Keratinocyte (primary cell): Measurements from ENCODE around the gene PARD6B.

Experiments used
- CTCF ChIP-seq, 3 experiments: IDR thresholded peaks in 1 of 3; conservative IDR thresholded peaks in 1 of 3; optimal IDR thresholded peaks in 1 of 3; 2 replicates in 2 of 3; 3 replicates in 1 of 3; pipeline versions ENCODE3 to v1.5.1; 2011; ENCODE audit warnings: low read length in 3 of 3, mild to moderate bottlenecking in 3 of 3, moderate library complexity in 2 of 3, control low read depth in 1 of 3, inconsistent platforms in 1 of 3; ENCODE audit not compliant: insufficient read depth in 2 of 3; ENCODE audit errors: extremely low read depth in 1 of 3
- EZH2 ChIP-seq: IDR thresholded peaks from one replicate; pipeline ENCODE4 v1.6.1; 2012; ENCODE audit warnings: inconsistent platforms, mild to moderate bottlenecking, low read length, moderate library complexity

DNA sequence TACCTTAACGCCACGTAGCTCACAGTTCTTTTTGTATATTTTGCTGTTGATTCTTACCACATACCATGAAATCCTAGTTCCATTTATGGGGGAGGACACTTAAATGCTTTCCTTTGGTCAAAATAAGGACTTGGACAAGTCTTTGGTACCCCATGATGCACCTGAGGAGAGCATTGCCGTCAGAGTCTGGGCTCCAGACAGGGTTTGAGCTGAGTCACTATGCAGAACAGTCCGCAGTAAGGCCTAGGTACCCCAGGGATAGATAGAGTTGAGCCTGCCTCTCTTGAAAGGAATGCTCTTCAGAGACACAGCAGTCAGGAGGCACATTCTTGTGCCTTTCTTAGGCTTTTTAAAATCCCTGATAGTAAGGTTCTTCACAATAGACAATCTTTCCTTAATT is 6.0 kb downstream of the PARD6B start:
- TF ChIP-seq CTCF (optimal IDR thresholded peaks at IDR 0.05 in 1 of 3, IDR thresholded peaks at IDR 0.05 in 1 of 3, conservative IDR thresholded peaks at IDR 0.05 in 1 of 3; ENCODE audit: extremely low read depth in 1 of 3, insufficient read depth in 2 of 3, low read length in 3 of 3), result no peak
- TF ChIP-seq EZH2, result no peak
